Endodermal cell (in vitro differentiated cells): Measurements from ENCODE around the gene HIF1A. TPM values are rescaled to one million over a fixed set of nuclear protein-coding genes. Genes with fewer than 3 reads are reported as not detected.

Experiments
- DNase-seq: peaks from one replicate; pipeline ENCODE4 v3.0.0-alpha.2; 2017
- H3K27ac ChIP-seq: 2 replicates; pipeline ENCODE4 v1.5.1; 2013; ENCODE audit warnings: mild to moderate bottlenecking, low read depth, low read length, moderate library complexity
- H3K27me3 ChIP-seq: 2 replicates; pipeline ENCODE4 v1.6.1; 2013; ENCODE audit warnings: mild to moderate bottlenecking, low read length, moderate library complexity; ENCODE audit not compliant: insufficient read depth, control insufficient read depth, poor library complexity, severe bottlenecking
- H3K36me3 ChIP-seq: 2 replicates; pipeline ENCODE4 v1.7.0; 2013; ENCODE audit warnings: mild to moderate bottlenecking, low read length, moderate library complexity; ENCODE audit not compliant: control insufficient read depth, insufficient read depth
- H3K4me1 ChIP-seq: one replicate; pipeline ENCODE4 v1.7.0; 2013; ENCODE audit warnings: low read length; ENCODE audit not compliant: control insufficient read depth, insufficient read depth
- H3K4me3 ChIP-seq: 2 replicates; pipeline ENCODE4 v1.5.1; 2013; ENCODE audit warnings: mild to moderate bottlenecking, low read length, moderate library complexity
- H3K9ac ChIP-seq: 2 replicates; pipeline ENCODE4 v1.6.1; 2013; ENCODE audit warnings: mild to moderate bottlenecking, low read length, moderate library complexity; ENCODE audit not compliant: poor library complexity, severe bottlenecking; ENCODE audit errors: extremely low read depth
- H3K9me3 ChIP-seq: 2 replicates; pipeline ENCODE4 v1.6.1; 2013; ENCODE audit warnings: mild to moderate bottlenecking, low read length, moderate library complexity; ENCODE audit not compliant: control insufficient read depth
- H3K27ac Mint-ChIP-seq: 2 replicates; pipeline ENCODE4 v1.8.0; 2020; ENCODE audit warnings: mixed read lengths
- H3K27me3 Mint-ChIP-seq: 2 replicates; pipeline ENCODE4 v1.8.0; 2021; ENCODE audit warnings: mild to moderate bottlenecking, mixed read lengths; ENCODE audit not compliant: insufficient read depth
- H3K36me3 Mint-ChIP-seq: 2 replicates; pipeline ENCODE4 v1.8.0; 2020; ENCODE audit warnings: low read depth, mixed read lengths
- H3K4me1 Mint-ChIP-seq: 2 replicates; pipeline ENCODE4 v1.8.0; 2020; ENCODE audit warnings: mixed read lengths
- H3K4me3 Mint-ChIP-seq: 2 replicates; pipeline ENCODE4 v1.8.0; 2020; ENCODE audit warnings: mild to moderate bottlenecking, moderate library complexity, mixed read lengths
- H3K9me3 Mint-ChIP-seq: 2 replicates; pipeline ENCODE4 v1.8.0; 2020; ENCODE audit warnings: mild to moderate bottlenecking, mixed read lengths
- WGBS, 2 experiments: methylation state at CpG; one replicate each; pipeline versions ENCODE4 v1.1.5 to v1.1.7; 2013; ENCODE audit warnings: missing lambda C conversion rate in 2 of 2, mixed read lengths in 1 of 2; ENCODE audit not compliant: insufficient coverage in 1 of 2, insufficient read length in 1 of 2; 5-methylcytosine and 5-hydroxymethylcytosine counted together
- total RNA-seq, 2 donors: library from RNA; stranded (reverse); fragmentation: NEBNext Ultra II Directional in 1 of 2; extraction: Animal tissue kit (Norgen Biotek cat#: 25700) in 1 of 2; gene quantifications; 2 replicates in 1 of 2; 3 replicates in 1 of 2; pipeline ENCODE4 v1.2.1, GENCODE V29; 2021
- TF ChIP-seq, protein P1 (sequence below): fragments of 200-600 bp; sonication (generic); conservative IDR thresholded peaks from 2 replicates; pipeline ENCODE4 v1.5.0; 2021; ENCODE audit warnings: antibody characterized with exemption, mild to moderate bottlenecking

HIF1A gene
- total RNA-seq, 2 donors from 2014 or later: 201 to 227 TPM

- TF ChIP-seq, protein P1, sequence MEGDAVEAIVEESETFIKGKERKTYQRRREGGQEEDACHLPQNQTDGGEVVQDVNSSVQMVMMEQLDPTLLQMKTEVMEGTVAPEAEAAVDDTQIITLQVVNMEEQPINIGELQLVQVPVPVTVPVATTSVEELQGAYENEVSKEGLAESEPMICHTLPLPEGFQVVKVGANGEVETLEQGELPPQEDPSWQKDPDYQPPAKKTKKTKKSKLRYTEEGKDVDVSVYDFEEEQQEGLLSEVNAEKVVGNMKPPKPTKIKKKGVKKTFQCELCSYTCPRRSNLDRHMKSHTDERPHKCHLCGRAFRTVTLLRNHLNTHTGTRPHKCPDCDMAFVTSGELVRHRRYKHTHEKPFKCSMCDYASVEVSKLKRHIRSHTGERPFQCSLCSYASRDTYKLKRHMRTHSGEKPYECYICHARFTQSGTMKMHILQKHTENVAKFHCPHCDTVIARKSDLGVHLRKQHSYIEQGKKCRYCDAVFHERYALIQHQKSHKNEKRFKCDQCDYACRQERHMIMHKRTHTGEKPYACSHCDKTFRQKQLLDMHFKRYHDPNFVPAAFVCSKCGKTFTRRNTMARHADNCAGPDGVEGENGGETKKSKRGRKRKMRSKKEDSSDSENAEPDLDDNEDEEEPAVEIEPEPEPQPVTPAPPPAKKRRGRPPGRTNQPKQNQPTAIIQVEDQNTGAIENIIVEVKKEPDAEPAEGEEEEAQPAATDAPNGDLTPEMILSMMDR: no peak
- Mint-ChIP-seq H3K27ac (no peak overlapping the region), H3K36me3 (no peaks in the 10 kb centered on the region), H3K4me3 (no peak overlapping the region), H3K27me3 (no peaks in the 10 kb centered on the region), H3K4me1 (no peaks in the 10 kb centered on the region), H3K9me3 (no peaks in the 10 kb centered on the region)
- H3K27ac ChIP-seq: no peak overlapping the region
- no peaks in the 10 kb centered on the region for H3K36me3 ChIP-seq
- no peaks in the 10 kb centered on the region for H3K27me3 ChIP-seq
- no peak overlapping the region for H3K9ac ChIP-seq
- no peak overlapping the region for H3K4me3 ChIP-seq
- whole genome bisulfite sequencing, 2 experiments: 95 to 100% methylated on average over 4 to 5 of the region's 5 CpGs
- DNase-seq: no peak
- no peaks in the 10 kb centered on the region for H3K9me3 ChIP-seq
- no peaks in the 10 kb centered on the region for H3K4me1 ChIP-seq
Measured at GRCh38 chr14:61647704-61648103, 47.6 kb upstream of the HIF1A start.

GRCh38 chr14:61648377-61648776, 46.9 kb upstream of the HIF1A start:
- Mint-ChIP-seq H3K27me3 (no peaks in the 10 kb centered on the region), H3K4me3 (no peak overlapping the region), H3K4me1 (no peaks in the 10 kb centered on the region), H3K36me3 (no peaks in the 10 kb centered on the region), H3K9me3 (no peaks in the 10 kb centered on the region), H3K27ac (no peak overlapping the region)
- no peak overlapping the region for H3K4me3 ChIP-seq
- H3K4me1 ChIP-seq: no peaks in the 10 kb centered on the region
- H3K27ac ChIP-seq: no peak overlapping the region
- H3K36me3 ChIP-seq: no peaks in the 10 kb centered on the region
- no peak overlapping the region for H3K9ac ChIP-seq
- no peaks in the 10 kb centered on the region for H3K27me3 ChIP-seq
- TF ChIP-seq, protein P1: no peak
- H3K9me3 ChIP-seq: no peaks in the 10 kb centered on the region
- DNase-seq: no peak

- 95 to 100% methylated on average over 1 to 2 of the region's 4 CpGs for WGBS, 2 experiments
- Histone ChIP-seq H3K4me1 (no peaks in the 10 kb centered on the region), H3K27ac (no peak overlapping the region), H3K4me3 (no peak overlapping the region), H3K9ac (no peak overlapping the region), H3K9me3 (no peaks in the 10 kb centered on the region), H3K36me3 (no peaks in the 10 kb centered on the region), H3K27me3 (no peaks in the 10 kb centered on the region)
- Mint-ChIP-seq H3K4me3 (no peak overlapping the region), H3K27ac (no peak overlapping the region), H3K4me1 (no peaks in the 10 kb centered on the region), H3K27me3 (no peaks in the 10 kb centered on the region), H3K9me3 (no peaks in the 10 kb centered on the region), H3K36me3 (no peaks in the 10 kb centered on the region)
- DNase-seq: no peak
- TF ChIP-seq, protein P1: no peak
Measured at GRCh38 chr14:61649283-61649682, 46.0 kb upstream of the HIF1A start.
